Neuronal stem cell (in vitro differentiated cells): ENCODE results near the gene RABIF.

Experiments
- DNase-seq: peaks from one replicate; pipeline ENCODE4 v3.0.0-alpha.2; 2013; ENCODE audit warnings: low spot score
- H2AFZ ChIP-seq: one replicate; pipeline ENCODE4 v1.6.1; 2013; ENCODE audit warnings: mild to moderate bottlenecking, low read length, inconsistent platforms
- H2AK5ac ChIP-seq: 2 replicates; pipeline ENCODE4 v1.6.1; 2013; ENCODE audit warnings: low read depth, mild to moderate bottlenecking, inconsistent platforms, low read length, moderate library complexity, mixed read lengths
- H2BK120ac ChIP-seq: 2 replicates; pipeline ENCODE4 v1.6.1; 2013; ENCODE audit warnings: low read depth, mild to moderate bottlenecking, inconsistent platforms, low read length, moderate library complexity, mixed read lengths
- H2BK12ac ChIP-seq: one replicate; pipeline ENCODE4 v1.6.1; 2013; ENCODE audit warnings: low read length, inconsistent platforms
- H2BK15ac ChIP-seq: 2 replicates; pipeline ENCODE4 v1.6.1; 2013; ENCODE audit warnings: mild to moderate bottlenecking, low read length, inconsistent platforms, mixed read lengths
- H2BK5ac ChIP-seq: one replicate; pipeline ENCODE4 v1.6.1; 2013; ENCODE audit warnings: inconsistent platforms, mild to moderate bottlenecking, low read length, moderate library complexity
- H3K14ac ChIP-seq: one replicate; pipeline ENCODE4 v1.6.1; 2013; ENCODE audit warnings: low read length, inconsistent platforms
- H3K18ac ChIP-seq: 2 replicates; pipeline ENCODE4 v1.6.1; 2013; ENCODE audit warnings: low read length, inconsistent platforms
- H3K23ac ChIP-seq: 2 replicates; pipeline ENCODE4 v1.6.1; 2013; ENCODE audit warnings: low read depth, mild to moderate bottlenecking, mixed read lengths, low read length, inconsistent platforms; ENCODE audit not compliant: poor library complexity
- H3K27ac ChIP-seq: replicated peaks from 3 replicates; pipeline ENCODE4 v1.5.1; 2013; ENCODE audit warnings: low read length, inconsistent platforms
- H3K27me3 ChIP-seq, 3 experiments: 2 replicates each; pipeline ENCODE4 v1.6.1; 2013; ENCODE audit warnings: low read length in 3 of 3, mild to moderate bottlenecking in 2 of 3, inconsistent platforms in 1 of 3, low read depth in 1 of 3, mixed read lengths in 1 of 3, moderate library complexity in 1 of 3; ENCODE audit not compliant: control insufficient read depth in 3 of 3, insufficient read depth in 3 of 3
- H3K36me3 ChIP-seq, 2 donors: replicated peaks in 1 of 2; 2 replicates each; pipeline ENCODE4 v1.6.1; 2013; ENCODE audit warnings: low read length in 2 of 2; ENCODE audit not compliant: control insufficient read depth in 2 of 2, insufficient read depth in 2 of 2
- H3K4ac ChIP-seq: 2 replicates; pipeline ENCODE4 v1.6.1; 2013; ENCODE audit warnings: inconsistent platforms, mild to moderate bottlenecking, low read length, moderate library complexity
- H3K4me1 ChIP-seq, 2 donors: 1 replicate in 1 of 2; 2 replicates in 1 of 2; pipeline ENCODE4 v1.6.1; 2013; ENCODE audit warnings: low read length in 2 of 2, low read depth in 1 of 2; ENCODE audit not compliant: control insufficient read depth in 2 of 2, insufficient read depth in 1 of 2
- H3K4me2 ChIP-seq: one replicate; pipeline ENCODE4 v1.6.1; 2013; ENCODE audit warnings: mild to moderate bottlenecking, low read length, inconsistent platforms; ENCODE audit not compliant: insufficient read depth, poor library complexity, severe bottlenecking
- H3K4me3 ChIP-seq, 2 donors: 2 replicates each; pipeline ENCODE4 v1.5.1; 2013; ENCODE audit warnings: low read length in 2 of 2, mild to moderate bottlenecking in 2 of 2, inconsistent platforms in 1 of 2, moderate library complexity in 1 of 2
- H3K79me1 ChIP-seq: one replicate; pipeline ENCODE4 v1.6.1; 2013; ENCODE audit warnings: low read depth, mild to moderate bottlenecking, inconsistent platforms, low read length, moderate library complexity
- H3K9ac ChIP-seq: one replicate; pipeline ENCODE4 v1.6.1; 2013; ENCODE audit warnings: mild to moderate bottlenecking, low read depth, low read length, inconsistent platforms; ENCODE audit not compliant: poor library complexity
- H3K9me3 ChIP-seq, 2 donors: replicated peaks in 1 of 2; 2 replicates each; pipeline versions ENCODE3 to v1.6.1; 2013; ENCODE audit warnings: low read length in 2 of 2, mild to moderate bottlenecking in 2 of 2, inconsistent platforms in 1 of 2, low read depth in 1 of 2, mixed read lengths in 1 of 2, moderate library complexity in 1 of 2; ENCODE audit not compliant: control insufficient read depth in 2 of 2, insufficient read depth in 1 of 2
- H4K8ac ChIP-seq: one replicate; pipeline ENCODE4 v1.6.1; 2013; ENCODE audit warnings: low read depth, mild to moderate bottlenecking, inconsistent platforms, low read length, moderate library complexity
- H4K91ac ChIP-seq: one replicate; pipeline ENCODE4 v1.6.1; 2013; ENCODE audit warnings: low read length, low read depth, mild to moderate bottlenecking, inconsistent platforms; ENCODE audit not compliant: poor library complexity
- WGBS, 2 donors: extraction: QIAGEN DNeasy Blood & Tissue Kit; methylation state at CpG; one replicate each; pipeline ENCODE4 v1.1.7; 2013; ENCODE audit warnings: missing lambda C conversion rate in 2 of 2, mixed read lengths in 1 of 2; ENCODE audit not compliant: insufficient read length in 2 of 2, insufficient replicate concordance in 1 of 2; ENCODE audit errors: extremely low coverage in 2 of 2; 5-methylcytosine and 5-hydroxymethylcytosine counted together

Gene RABIF

GRCh38 chr1:202836623-202837403 is 52.1 kb downstream of the RABIF start:
- peaks cover 0 to 34% (median 3%) of the 10 kb centered on the region in 3 experiments for H3K27me3 ChIP-seq
- no peak for DNase-seq
- WGBS, 2 donors, result no CpG with 5 or more reads among the region's 5 CpGs

GRCh38 chr1:202835548-202836072 is 53.3 kb downstream of the RABIF start:
- Histone ChIP-seq H4K8ac (no peak overlapping the region), H3K4ac (no peak overlapping the region), H3K18ac (peak overlapping the region; percentile 61), H2BK15ac (peak overlapping the region; percentile 14), H3K4me3 (no peak overlapping the region), H3K4me1 (peaks cover 0 to 4% of the 10 kb centered on the region in 2 donors), H2AK5ac (peak overlapping the region; percentile 85), H3K9ac (no peak overlapping the region), H3K23ac (peak overlapping the region; percentile 90), H3K79me1 (peaks cover 2% of the 10 kb centered on the region), H2BK120ac (no peak overlapping the region), H3K14ac (no peak overlapping the region), H3K9me3 (no peaks in the 10 kb centered on the region), H2BK5ac (peak overlapping the region; percentile 84), H3K27ac (no peak overlapping the region), H2BK12ac (no peak overlapping the region), H3K4me2 (no peak overlapping the region), H2AFZ (no peak overlapping the region), H3K36me3 (no peaks in the 10 kb centered on the region), H3K27me3 (peaks cover 0 to 34% (median 0%) of the 10 kb centered on the region in 3 experiments), H4K91ac (no peak overlapping the region)
- WGBS, 2 donors, result no CpG with 5 or more reads among the region's 3 CpGs
- no peak for DNase-seq

More at GRCh38 chr1:202836623-202837403, 52.1 kb downstream of the RABIF start:
- H2BK120ac ChIP-seq, result no peak overlapping the region
- no peak overlapping the region for H2AFZ ChIP-seq
- peak overlapping the region; percentile 36 for H2BK5ac ChIP-seq
- H4K8ac ChIP-seq, result no peak overlapping the region
- H3K79me1 ChIP-seq, result peaks cover 2% of the 10 kb centered on the region
- H3K4me3 ChIP-seq, result no peak overlapping the region
- H3K27ac ChIP-seq, result no peak overlapping the region
- no peak overlapping the region for H3K18ac ChIP-seq
- H2BK15ac ChIP-seq, result peak overlapping the region; percentile 22
- no peaks in the 10 kb centered on the region for H3K9me3 ChIP-seq
- no peak overlapping the region for H3K4ac ChIP-seq
- no peak overlapping the region for H4K91ac ChIP-seq
- no peak overlapping the region for H3K4me2 ChIP-seq
- peaks cover 0 to 4% of the 10 kb centered on the region in 2 donors for H3K4me1 ChIP-seq
- no peaks in the 10 kb centered on the region for H3K36me3 ChIP-seq
- H3K14ac ChIP-seq, result no peak overlapping the region
- peak overlapping the region; percentile 34 for H2AK5ac ChIP-seq
- H3K23ac ChIP-seq, result peak overlapping the region; percentile 62
- H3K9ac ChIP-seq, result no peak overlapping the region
- H2BK12ac ChIP-seq, result no peak overlapping the region

- no peak overlapping the region for H3K27ac ChIP-seq
- H3K18ac ChIP-seq, result peak overlapping the region; percentile 61
- H3K14ac ChIP-seq, result no peak overlapping the region
- no peak overlapping the region for H3K4ac ChIP-seq
- no peaks in the 10 kb centered on the region for H3K36me3 ChIP-seq
- WGBS, 2 donors, result no CpG with 5 or more reads among the region's 10 CpGs
- H3K9ac ChIP-seq, result no peak overlapping the region
- H3K27me3 ChIP-seq, result peaks cover 0 to 34% (median 0%) of the 10 kb centered on the region in 3 experiments
- H2BK120ac ChIP-seq, result no peak overlapping the region
- H3K4me3 ChIP-seq, result no peak overlapping the region
- H2AK5ac ChIP-seq, result peak overlapping the region; percentile 85
- peak overlapping the region; percentile 14 for H2BK15ac ChIP-seq
- H4K91ac ChIP-seq, result no peak overlapping the region
- DNase-seq, result no peak
- H4K8ac ChIP-seq, result no peak overlapping the region
- H2BK12ac ChIP-seq, result no peak overlapping the region
- H3K9me3 ChIP-seq, result no peaks in the 10 kb centered on the region
- peak overlapping the region; percentile 84 for H2BK5ac ChIP-seq
- H3K23ac ChIP-seq, result peak overlapping the region; percentile 90
- peaks cover 0 to 4% of the 10 kb centered on the region in 2 donors for H3K4me1 ChIP-seq
- H3K4me2 ChIP-seq, result no peak overlapping the region
- no peak overlapping the region for H2AFZ ChIP-seq
- peaks cover 2% of the 10 kb centered on the region for H3K79me1 ChIP-seq
Observed at GRCh38 chr1:202834771-202835547, 54.0 kb downstream of the RABIF start.

- Histone ChIP-seq H2AFZ (no peak overlapping the region), H3K23ac (no peak overlapping the region), H2BK12ac (no peak overlapping the region), H3K27me3 (peaks cover 0 to 34% (median 0%) of the 10 kb centered on the region in 3 experiments), H4K91ac (no peak overlapping the region), H3K79me1 (no peaks in the 10 kb centered on the region), H4K8ac (no peak overlapping the region), H2AK5ac (no peak overlapping the region), H3K9ac (no peak overlapping the region), H3K18ac (no peak overlapping the region), H2BK15ac (no peak overlapping the region), H3K4me1 (peaks cover 0 to 4% of the 10 kb centered on the region in 2 donors), H3K4me3 (no peak overlapping the region), H2BK5ac (no peak overlapping the region), H3K4ac (no peak overlapping the region), H3K36me3 (no peaks in the 10 kb centered on the region), H3K14ac (no peak overlapping the region), H3K27ac (no peak overlapping the region), H3K4me2 (no peak overlapping the region), H3K9me3 (no peaks in the 10 kb centered on the region), H2BK120ac (no peak overlapping the region)
- DNase-seq, result no peak
- no CpG with 5 or more reads among the region's 3 CpGs for WGBS, 2 donors
Observed at GRCh38 chr1:202831906-202832305, 57.0 kb downstream of the RABIF start.
